Left ventricle myocardium inferior (tissue), 1 donor: ENCODE data around the gene ARHGEF37. TPM values are rescaled to one million over a fixed set of nuclear protein-coding genes. Genes with fewer than 3 reads are reported as not detected.

Experiments
- DNase-seq: peaks from one replicate; pipeline ENCODE4 v3.0.0-alpha.2; 2020
- H3K27ac ChIP-seq: fragments of 200-600 bp; replicated peaks from 2 replicates; pipeline ENCODE4 v1.8.0; 2021
- H3K27me3 ChIP-seq: fragments of 200-600 bp; 2 replicates; pipeline ENCODE4 v1.8.0; 2021; ENCODE audit warnings: low read depth
- H3K36me3 ChIP-seq: fragments of 200-600 bp; 2 replicates; pipeline ENCODE4 v1.8.0; 2021
- H3K4me1 ChIP-seq: fragments of 200-600 bp; 2 replicates; pipeline ENCODE4 v1.8.0; 2021
- H3K4me3 ChIP-seq: fragments of 200-600 bp; 2 replicates; pipeline ENCODE4 v1.8.0; 2021; ENCODE audit warnings: mild to moderate bottlenecking, moderate library complexity
- H3K9me3 ChIP-seq: fragments of 200-600 bp; replicated peaks from 2 replicates; pipeline ENCODE4 v1.8.0; 2021
- CTCF ChIP-seq: fragments of 200-600 bp; IDR thresholded peaks from 2 replicates; pipeline ENCODE4 v1.8.0; 2021; ENCODE audit warnings: antibody characterized with exemption, mild to moderate bottlenecking, borderline replicate concordance
- intact Hi-C: fragments of 100-400 bp; cut with micrococcal nuclease; formaldehyde crosslinking; loops from one replicate; pipeline ENCODE4 v1.11.0; 2022
- total RNA-seq: library from RNA; stranded (reverse); fragmentation: NEBNext Ultra II Directional; extraction: Animal tissue kit (Norgen Biotek cat#: 25700); gene quantifications from one replicate; pipeline ENCODE4 v1.2.1, GENCODE V29; 2021
- donor health status: DM: no; HTN: yes; CAD: no; lungs with severe emphysema.

Gene ARHGEF37
- total RNA-seq, 1 donor from 2014 or later = 22.8 TPM

- no peak overlapping the region for H3K4me3 ChIP-seq
- TF ChIP-seq CTCF = no peak
- peaks cover 50% of the 10 kb centered on the region for H3K4me1 ChIP-seq
- intact Hi-C loops = no loop called here
- H3K27me3 ChIP-seq = no peaks in the 10 kb centered on the region
- H3K36me3 ChIP-seq = no peaks in the 10 kb centered on the region
- no peaks in the 10 kb centered on the region for H3K9me3 ChIP-seq
- peak; percentile 44 for DNase-seq
- peak overlapping the region; percentile 90 for H3K27ac ChIP-seq
These were observed 99.5 kb downstream of the ARHGEF37 start for GRCh38 chr5:149680810-149681221.

- DNase-seq = no peak
- H3K4me1 ChIP-seq = peaks cover 49% of the 10 kb centered on the region
- intact Hi-C loops = no loop called here
- H3K27ac ChIP-seq = peak overlapping the region; percentile 90
- H3K4me3 ChIP-seq = no peak overlapping the region
- TF ChIP-seq CTCF = no peak
- no peaks in the 10 kb centered on the region for H3K9me3 ChIP-seq
- no peaks in the 10 kb centered on the region for H3K36me3 ChIP-seq
- no peaks in the 10 kb centered on the region for H3K27me3 ChIP-seq
These were observed 100.0 kb downstream of the ARHGEF37 start for GRCh38 chr5:149681252-149681651.

- Histone ChIP-seq H3K4me1 (peaks cover 42% of the 10 kb centered on the region), H3K27me3 (no peaks in the 10 kb centered on the region), H3K36me3 (no peaks in the 10 kb centered on the region), H3K4me3 (no peak overlapping the region), H3K9me3 (no peaks in the 10 kb centered on the region), H3K27ac (peak overlapping the region; percentile 90)
- intact Hi-C loops = no loop called here
- no peak for TF ChIP-seq CTCF
- no peak for DNase-seq
These were observed 100.6 kb downstream of the ARHGEF37 start for GRCh38 chr5:149681922-149682321.

- no peak for DNase-seq
- Histone ChIP-seq H3K27ac (peak overlapping the region; percentile 90), H3K4me1 (peaks cover 42% of the 10 kb centered on the region), H3K4me3 (no peak overlapping the region), H3K36me3 (no peaks in the 10 kb centered on the region), H3K9me3 (no peaks in the 10 kb centered on the region), H3K27me3 (no peaks in the 10 kb centered on the region)
- TF ChIP-seq CTCF = no peak
- intact Hi-C loops = no loop called here
These were observed 101.3 kb downstream of the ARHGEF37 start for GRCh38 chr5:149682532-149683075.

- no peak overlapping the region for H3K4me3 ChIP-seq
- no peaks in the 10 kb centered on the region for H3K27me3 ChIP-seq
- no peak for DNase-seq
- H3K27ac ChIP-seq = peak overlapping the region; percentile 90
- H3K4me1 ChIP-seq = peaks cover 47% of the 10 kb centered on the region
- TF ChIP-seq CTCF = no peak
- H3K36me3 ChIP-seq = no peaks in the 10 kb centered on the region
- no peaks in the 10 kb centered on the region for H3K9me3 ChIP-seq
- intact Hi-C loops = no loop called here
These were observed 102.7 kb downstream of the ARHGEF37 start for GRCh38 chr5:149683964-149684363.

GRCh38 chr5:149684371-149684770 lies 103.1 kb downstream of the ARHGEF37 start:
- DNase-seq = no peak
- no peaks in the 10 kb centered on the region for H3K36me3 ChIP-seq
- TF ChIP-seq CTCF = no peak
- no peaks in the 10 kb centered on the region for H3K27me3 ChIP-seq
- H3K4me3 ChIP-seq = no peak overlapping the region
- H3K27ac ChIP-seq = peak overlapping the region; percentile 90
- intact Hi-C loops = no loop called here
- peaks cover 46% of the 10 kb centered on the region for H3K4me1 ChIP-seq
- H3K9me3 ChIP-seq = no peaks in the 10 kb centered on the region
